C4-2B (cell line): Measurements from ENCODE around the gene PABPC5.

Experiments used
- H3K27ac ChIP-seq: fragments of 450-650 bp; 2 replicates; pipeline ENCODE4 v1.5.1; 2017
- CTCF ChIP-seq: fragments of 450-650 bp; conservative IDR thresholded peaks from 2 replicates; pipeline ENCODE4 v1.5.1; 2017; ENCODE audit warnings: mild to moderate bottlenecking
- ZFX ChIP-seq: fragments of 450-650 bp; IDR thresholded peaks from 2 replicates; pipeline ENCODE4 v1.6.1; 2017

Gene PABPC5

GRCh38 chrX:91434351-91435168, at the start of gene PABPC5:
Gene PABPC5 (plus strand): TSS chrX:91434839. CDS start chrX:91435578, 739 bp downstream.
- TF ChIP-seq ZFX = no peak
- no peak for TF ChIP-seq CTCF
- peak within 1 kb of the TSS; percentile 42 for H3K27ac ChIP-seq

- H3K27ac ChIP-seq = no peak overlapping the region
- TF ChIP-seq CTCF (no peak), ZFX (no peak)
Observed at GRCh38 chrX:91389026-91389425, 45.6 kb upstream of the PABPC5 start.

GRCh38 chrX:91414713-91415112, 19.9 kb upstream of the PABPC5 start:
- H3K27ac ChIP-seq = no peak overlapping the region
- TF ChIP-seq ZFX = no peak
- peak; percentile 53 for TF ChIP-seq CTCF

- H3K27ac ChIP-seq = no peak overlapping the region; the same call in 1 of the 2 replicates
- TF ChIP-seq ZFX (no peak), CTCF (no peak)
Observed at GRCh38 chrX:91435395-91435794, 756 bp downstream of the PABPC5 start.
